ENCODE measurements around the gene ROBO3. TPM values are rescaled to one million over a fixed set of nuclear protein-coding genes. Genes with fewer than 3 reads are reported as not detected.

ROBO3 gene
- total and polyA plus RNA-seq, 10 of the 15 experiments (the other 5 are each of a cell fraction or from before 2014, with no cell fraction given): 0.10 to 0.63 (median 0.31) TPM; not detected in 2

DNA sequence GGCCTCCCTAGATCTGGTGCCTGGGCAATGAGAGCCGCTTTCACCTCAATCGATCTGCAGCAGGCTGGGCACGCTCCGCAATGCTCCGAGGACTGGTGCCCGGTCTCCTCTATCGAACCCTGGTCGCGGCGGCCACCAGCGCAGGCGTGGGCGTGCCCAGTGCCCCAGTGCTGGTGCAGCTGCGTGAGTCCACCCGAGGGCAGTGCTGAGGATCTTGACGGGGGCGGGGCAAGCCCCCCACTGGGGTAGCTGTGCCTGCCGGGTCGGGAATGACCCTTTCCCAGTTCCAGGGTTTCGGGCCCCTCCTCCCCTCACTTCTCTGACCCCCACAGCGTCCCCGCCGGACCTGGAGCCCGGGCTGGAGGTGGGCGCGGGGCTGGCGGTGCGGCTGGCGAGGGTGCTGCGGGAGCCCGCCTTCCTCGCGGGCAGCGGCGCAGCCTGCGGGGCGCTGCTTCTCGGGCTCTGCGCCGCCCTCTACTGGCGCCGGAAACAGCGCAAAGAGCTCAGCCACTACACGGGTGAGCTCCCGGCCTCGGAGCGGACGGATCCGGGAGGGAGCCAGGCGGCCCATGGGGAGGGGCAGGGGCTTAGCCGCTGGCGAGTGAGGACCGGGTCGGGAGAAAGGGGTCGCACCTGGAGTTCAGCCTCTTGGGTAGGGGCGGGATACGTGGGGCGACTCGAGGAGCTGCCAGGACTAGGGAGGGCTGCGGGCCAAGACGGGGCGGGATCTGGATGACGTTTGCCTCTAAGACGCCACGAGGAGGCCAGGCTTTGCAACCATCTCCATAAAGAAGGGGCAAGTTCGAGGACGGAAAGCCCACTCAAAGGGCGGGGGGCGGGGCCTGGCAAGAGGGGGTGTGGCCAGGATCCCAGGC lies 10.9 kb downstream of the ROBO3 start (continued):
- TF ChIP-seq, protein P1, sequence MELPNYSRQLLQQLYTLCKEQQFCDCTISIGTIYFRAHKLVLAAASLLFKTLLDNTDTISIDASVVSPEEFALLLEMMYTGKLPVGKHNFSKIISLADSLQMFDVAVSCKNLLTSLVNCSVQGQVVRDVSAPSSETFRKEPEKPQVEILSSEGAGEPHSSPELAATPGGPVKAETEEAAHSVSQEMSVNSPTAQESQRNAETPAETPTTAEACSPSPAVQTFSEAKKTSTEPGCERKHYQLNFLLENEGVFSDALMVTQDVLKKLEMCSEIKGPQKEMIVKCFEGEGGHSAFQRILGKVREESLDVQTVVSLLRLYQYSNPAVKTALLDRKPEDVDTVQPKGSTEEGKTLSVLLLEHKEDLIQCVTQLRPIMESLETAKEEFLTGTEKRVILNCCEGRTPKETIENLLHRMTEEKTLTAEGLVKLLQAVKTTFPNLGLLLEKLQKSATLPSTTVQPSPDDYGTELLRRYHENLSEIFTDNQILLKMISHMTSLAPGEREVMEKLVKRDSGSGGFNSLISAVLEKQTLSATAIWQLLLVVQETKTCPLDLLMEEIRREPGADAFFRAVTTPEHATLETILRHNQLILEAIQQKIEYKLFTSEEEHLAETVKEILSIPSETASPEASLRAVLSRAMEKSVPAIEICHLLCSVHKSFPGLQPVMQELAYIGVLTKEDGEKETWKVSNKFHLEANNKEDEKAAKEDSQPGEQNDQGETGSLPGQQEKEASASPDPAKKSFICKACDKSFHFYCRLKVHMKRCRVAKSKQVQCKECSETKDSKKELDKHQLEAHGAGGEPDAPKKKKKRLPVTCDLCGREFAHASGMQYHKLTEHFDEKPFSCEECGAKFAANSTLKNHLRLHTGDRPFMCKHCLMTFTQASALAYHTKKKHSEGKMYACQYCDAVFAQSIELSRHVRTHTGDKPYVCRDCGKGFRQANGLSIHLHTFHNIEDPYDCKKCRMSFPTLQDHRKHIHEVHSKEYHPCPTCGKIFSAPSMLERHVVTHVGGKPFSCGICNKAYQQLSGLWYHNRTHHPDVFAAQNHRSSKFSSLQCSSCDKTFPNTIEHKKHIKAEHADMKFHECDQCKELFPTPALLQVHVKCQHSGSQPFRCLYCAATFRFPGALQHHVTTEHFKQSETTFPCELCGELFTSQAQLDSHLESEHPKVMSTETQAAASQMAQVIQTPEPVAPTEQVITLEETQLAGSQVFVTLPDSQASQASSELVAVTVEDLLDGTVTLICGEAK (IDR thresholded peaks at IDR 0.05; ENCODE audit: borderline replicate concordance): no peak
- TF ChIP-seq WRNIP1 (IDR thresholded peaks at IDR 0.05; ENCODE audit: borderline replicate concordance, low read depth, low read length) (no peak), BHLHE40 (IDR thresholded peaks at IDR 0.05; ENCODE audit: borderline replicate concordance in 1 of 2, low read depth in 2 of 2, low read length in 1 of 2) (0 out of 4 replicates have a peak, but pooled peaks have one; percentile 28 to 41), STAT3 (IDR thresholded peaks at IDR 0.05; ENCODE audit: low read depth, low read length) (no peak), YY1 (IDR thresholded peaks at IDR 0.05; ENCODE audit: low read depth, low read length) (no peak), FOXK2 (IDR thresholded peaks at IDR 0.05) (no peak), SMARCA5 (IDR thresholded peaks at IDR 0.05) (peak; percentile 74; the same call in 1 of the 2 replicates), MTA2 (IDR thresholded peaks at IDR 0.05; ENCODE audit: low read depth) (no peak)
- TF ChIP-seq, protein P2, sequence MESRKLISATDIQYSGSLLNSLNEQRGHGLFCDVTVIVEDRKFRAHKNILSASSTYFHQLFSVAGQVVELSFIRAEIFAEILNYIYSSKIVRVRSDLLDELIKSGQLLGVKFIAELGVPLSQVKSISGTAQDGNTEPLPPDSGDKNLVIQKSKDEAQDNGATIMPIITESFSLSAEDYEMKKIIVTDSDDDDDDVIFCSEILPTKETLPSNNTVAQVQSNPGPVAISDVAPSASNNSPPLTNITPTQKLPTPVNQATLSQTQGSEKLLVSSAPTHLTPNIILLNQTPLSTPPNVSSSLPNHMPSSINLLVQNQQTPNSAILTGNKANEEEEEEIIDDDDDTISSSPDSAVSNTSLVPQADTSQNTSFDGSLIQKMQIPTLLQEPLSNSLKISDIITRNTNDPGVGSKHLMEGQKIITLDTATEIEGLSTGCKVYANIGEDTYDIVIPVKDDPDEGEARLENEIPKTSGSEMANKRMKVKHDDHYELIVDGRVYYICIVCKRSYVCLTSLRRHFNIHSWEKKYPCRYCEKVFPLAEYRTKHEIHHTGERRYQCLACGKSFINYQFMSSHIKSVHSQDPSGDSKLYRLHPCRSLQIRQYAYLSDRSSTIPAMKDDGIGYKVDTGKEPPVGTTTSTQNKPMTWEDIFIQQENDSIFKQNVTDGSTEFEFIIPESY (IDR thresholded peaks at IDR 0.05): no peak
- TF ChIP-seq, protein P3, sequence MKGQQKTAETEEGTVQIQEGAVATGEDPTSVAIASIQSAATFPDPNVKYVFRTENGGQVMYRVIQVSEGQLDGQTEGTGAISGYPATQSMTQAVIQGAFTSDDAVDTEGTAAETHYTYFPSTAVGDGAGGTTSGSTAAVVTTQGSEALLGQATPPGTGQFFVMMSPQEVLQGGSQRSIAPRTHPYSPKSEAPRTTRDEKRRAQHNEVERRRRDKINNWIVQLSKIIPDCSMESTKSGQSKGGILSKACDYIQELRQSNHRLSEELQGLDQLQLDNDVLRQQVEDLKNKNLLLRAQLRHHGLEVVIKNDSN (IDR thresholded peaks at IDR 0.05; ENCODE audit: borderline replicate concordance, extremely low read length, insufficient read depth, low read depth, low read length): no peak
- TF ChIP-seq, protein P4, sequence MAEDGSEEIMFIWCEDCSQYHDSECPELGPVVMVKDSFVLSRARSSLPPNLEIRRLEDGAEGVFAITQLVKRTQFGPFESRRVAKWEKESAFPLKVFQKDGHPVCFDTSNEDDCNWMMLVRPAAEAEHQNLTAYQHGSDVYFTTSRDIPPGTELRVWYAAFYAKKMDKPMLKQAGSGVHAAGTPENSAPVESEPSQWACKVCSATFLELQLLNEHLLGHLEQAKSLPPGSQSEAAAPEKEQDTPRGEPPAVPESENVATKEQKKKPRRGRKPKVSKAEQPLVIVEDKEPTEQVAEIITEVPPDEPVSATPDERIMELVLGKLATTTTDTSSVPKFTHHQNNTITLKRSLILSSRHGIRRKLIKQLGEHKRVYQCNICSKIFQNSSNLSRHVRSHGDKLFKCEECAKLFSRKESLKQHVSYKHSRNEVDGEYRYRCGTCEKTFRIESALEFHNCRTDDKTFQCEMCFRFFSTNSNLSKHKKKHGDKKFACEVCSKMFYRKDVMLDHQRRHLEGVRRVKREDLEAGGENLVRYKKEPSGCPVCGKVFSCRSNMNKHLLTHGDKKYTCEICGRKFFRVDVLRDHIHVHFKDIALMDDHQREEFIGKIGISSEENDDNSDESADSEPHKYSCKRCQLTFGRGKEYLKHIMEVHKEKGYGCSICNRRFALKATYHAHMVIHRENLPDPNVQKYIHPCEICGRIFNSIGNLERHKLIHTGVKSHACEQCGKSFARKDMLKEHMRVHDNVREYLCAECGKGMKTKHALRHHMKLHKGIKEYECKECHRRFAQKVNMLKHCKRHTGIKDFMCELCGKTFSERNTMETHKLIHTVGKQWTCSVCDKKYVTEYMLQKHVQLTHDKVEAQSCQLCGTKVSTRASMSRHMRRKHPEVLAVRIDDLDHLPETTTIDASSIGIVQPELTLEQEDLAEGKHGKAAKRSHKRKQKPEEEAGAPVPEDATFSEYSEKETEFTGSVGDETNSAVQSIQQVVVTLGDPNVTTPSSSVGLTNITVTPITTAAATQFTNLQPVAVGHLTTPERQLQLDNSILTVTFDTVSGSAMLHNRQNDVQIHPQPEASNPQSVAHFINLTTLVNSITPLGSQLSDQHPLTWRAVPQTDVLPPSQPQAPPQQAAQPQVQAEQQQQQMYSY (CRISPR knock-in tag; IDR thresholded peaks at IDR 0.05): no peak
- TF ChIP-seq, protein P5, sequence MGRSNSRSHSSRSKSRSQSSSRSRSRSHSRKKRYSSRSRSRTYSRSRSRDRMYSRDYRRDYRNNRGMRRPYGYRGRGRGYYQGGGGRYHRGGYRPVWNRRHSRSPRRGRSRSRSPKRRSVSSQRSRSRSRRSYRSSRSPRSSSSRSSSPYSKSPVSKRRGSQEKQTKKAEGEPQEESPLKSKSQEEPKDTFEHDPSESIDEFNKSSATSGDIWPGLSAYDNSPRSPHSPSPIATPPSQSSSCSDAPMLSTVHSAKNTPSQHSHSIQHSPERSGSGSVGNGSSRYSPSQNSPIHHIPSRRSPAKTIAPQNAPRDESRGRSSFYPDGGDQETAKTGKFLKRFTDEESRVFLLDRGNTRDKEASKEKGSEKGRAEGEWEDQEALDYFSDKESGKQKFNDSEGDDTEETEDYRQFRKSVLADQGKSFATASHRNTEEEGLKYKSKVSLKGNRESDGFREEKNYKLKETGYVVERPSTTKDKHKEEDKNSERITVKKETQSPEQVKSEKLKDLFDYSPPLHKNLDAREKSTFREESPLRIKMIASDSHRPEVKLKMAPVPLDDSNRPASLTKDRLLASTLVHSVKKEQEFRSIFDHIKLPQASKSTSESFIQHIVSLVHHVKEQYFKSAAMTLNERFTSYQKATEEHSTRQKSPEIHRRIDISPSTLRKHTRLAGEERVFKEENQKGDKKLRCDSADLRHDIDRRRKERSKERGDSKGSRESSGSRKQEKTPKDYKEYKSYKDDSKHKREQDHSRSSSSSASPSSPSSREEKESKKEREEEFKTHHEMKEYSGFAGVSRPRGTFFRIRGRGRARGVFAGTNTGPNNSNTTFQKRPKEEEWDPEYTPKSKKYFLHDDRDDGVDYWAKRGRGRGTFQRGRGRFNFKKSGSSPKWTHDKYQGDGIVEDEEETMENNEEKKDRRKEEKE (IDR thresholded peaks at IDR 0.05): no peak
